AG04450 (cell line): ENCODE measurements around the gene PPP2R2B. TPM values are rescaled to one million over a fixed set of nuclear protein-coding genes. Genes with fewer than 3 reads are reported as not detected.
"Not testable (repeated sequence)": the region's sequence is repeated elsewhere in the genome, so short reads cannot be mapped to it uniquely, and the experiment has no call there.

Experiments used
- CTCF ChIA-PET: fragments of 300-600, 350-600 bp; formaldehyde crosslinking; extraction: SDS; loops from one replicate; lab custom pipeline; 2022; ENCODE audit warnings: antibody characterized with exemption, inconsistent platforms; lab: Charles Lee
- POLR2A ChIA-PET: fragments of 350-600 bp; formaldehyde crosslinking; extraction: SDS; loops from one replicate; lab custom pipeline; 2021; ENCODE audit warnings: antibody characterized with exemption, inconsistent platforms; lab: Yijun Ruan, JAX
- DNase-seq: peaks from one replicate; pipeline ENCODE4 v3.0.0-alpha.2; 2011; ENCODE audit warnings: low read depth, low spot score
- H3K27ac ChIP-seq: one replicate; pipeline ENCODE4 v1.5.1; 2012; ENCODE audit warnings: low read depth, low read length, control low read depth
- H3K27me3 ChIP-seq: one replicate; pipeline ENCODE4 v1.6.0; 2012; ENCODE audit warnings: low read length; ENCODE audit not compliant: control insufficient read depth, insufficient read depth
- H3K4me3 ChIP-seq: 2 replicates; pipeline ENCODE4 v1.5.1; 2011; ENCODE audit warnings: mild to moderate bottlenecking, low read depth, low read length, control low read depth
- H3K9me3 ChIP-seq: 2 replicates; pipeline ENCODE4 v1.5.1; 2012; ENCODE audit warnings: low read length; ENCODE audit not compliant: control insufficient read depth, insufficient read depth
- polyA plus RNA-seq: library from polyadenylated mRNA; depleted of rRNA; stranded (reverse); fragments of >200 nt; gene quantifications from 2 replicates; pipeline ENCODE4 v1.2.3, GENCODE V29; 2011
- TF ChIP-seq, protein P1 (sequence below): IDR thresholded peaks from 2 replicates; pipeline ENCODE4 v1.5.1; 2011; ENCODE audit warnings: low read depth, low read length, control low read depth, inconsistent platforms

PPP2R2B gene
- polyA plus RNA-seq, 1 experiment, result not detected

- TF ChIP-seq, protein P1, sequence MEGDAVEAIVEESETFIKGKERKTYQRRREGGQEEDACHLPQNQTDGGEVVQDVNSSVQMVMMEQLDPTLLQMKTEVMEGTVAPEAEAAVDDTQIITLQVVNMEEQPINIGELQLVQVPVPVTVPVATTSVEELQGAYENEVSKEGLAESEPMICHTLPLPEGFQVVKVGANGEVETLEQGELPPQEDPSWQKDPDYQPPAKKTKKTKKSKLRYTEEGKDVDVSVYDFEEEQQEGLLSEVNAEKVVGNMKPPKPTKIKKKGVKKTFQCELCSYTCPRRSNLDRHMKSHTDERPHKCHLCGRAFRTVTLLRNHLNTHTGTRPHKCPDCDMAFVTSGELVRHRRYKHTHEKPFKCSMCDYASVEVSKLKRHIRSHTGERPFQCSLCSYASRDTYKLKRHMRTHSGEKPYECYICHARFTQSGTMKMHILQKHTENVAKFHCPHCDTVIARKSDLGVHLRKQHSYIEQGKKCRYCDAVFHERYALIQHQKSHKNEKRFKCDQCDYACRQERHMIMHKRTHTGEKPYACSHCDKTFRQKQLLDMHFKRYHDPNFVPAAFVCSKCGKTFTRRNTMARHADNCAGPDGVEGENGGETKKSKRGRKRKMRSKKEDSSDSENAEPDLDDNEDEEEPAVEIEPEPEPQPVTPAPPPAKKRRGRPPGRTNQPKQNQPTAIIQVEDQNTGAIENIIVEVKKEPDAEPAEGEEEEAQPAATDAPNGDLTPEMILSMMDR, result no peak
Observed at GRCh38 chr5:146731909-146732659, 146.5 kb downstream of the PPP2R2B start.

DNA sequence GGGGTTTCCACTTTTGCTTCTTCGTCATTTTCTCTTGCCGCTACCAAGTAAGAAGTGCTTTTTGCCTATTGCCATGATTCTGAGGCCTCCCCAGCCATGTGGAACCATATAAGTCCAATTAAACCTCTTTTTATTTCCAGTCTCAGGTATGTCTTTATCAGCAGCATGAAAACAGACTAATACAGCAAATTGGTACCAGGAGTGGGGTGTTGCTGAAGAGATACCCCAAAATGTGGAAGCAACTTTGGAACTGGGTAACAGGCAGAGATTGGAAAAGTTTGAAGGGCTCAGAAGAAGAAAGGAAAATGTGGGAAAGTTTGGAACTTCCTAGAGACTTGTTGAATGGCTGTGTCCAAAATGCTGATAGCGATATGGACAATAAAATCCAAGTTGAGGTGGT is 149.8 kb downstream of the PPP2R2B start:
- H3K27me3 ChIP-seq, CTCF ChIA-PET, H3K4me3 ChIP-seq, DNase-seq, H3K9me3 ChIP-seq, POLR2A ChIA-PET, H3K27ac ChIP-seq: not testable (repeated sequence)

More at GRCh38 chr5:146731909-146732659, 146.5 kb downstream of the PPP2R2B start:
- peak; percentile 30 for DNase-seq
- no peak overlapping the region for H3K4me3 ChIP-seq
- no peaks in the 10 kb centered on the region; the same call in 1 of the 2 replicates for H3K9me3 ChIP-seq
- ChIA-PET POLR2A (no interaction called here), CTCF (no interaction called here)
- H3K27ac ChIP-seq, result no peak overlapping the region
- no peaks in the 10 kb centered on the region for H3K27me3 ChIP-seq

- TF ChIP-seq, protein P1, result no peak
- ChIA-PET POLR2A (interaction anchor here (0.6 kb wide), 1 partner anchor 10 kb away, joined by 3 read pairs; no protein-coding TSS in a partner anchor), CTCF (interaction anchor here (0.6 kb wide), 2 partner anchors 186 to 815 kb away, joined by 3 read pairs; no protein-coding TSS in a partner anchor)
- H3K27me3 ChIP-seq, result no peaks in the 10 kb centered on the region
- no peaks in the 10 kb centered on the region; the same call in 1 of the 2 replicates for H3K9me3 ChIP-seq
- no peak overlapping the region for H3K4me3 ChIP-seq
- DNase-seq, result no peak
- no peak overlapping the region for H3K27ac ChIP-seq
Observed at GRCh38 chr5:146726891-146727290, 151.7 kb downstream of the PPP2R2B start.

GRCh38 chr5:146726020-146726419 is 152.5 kb downstream of the PPP2R2B start:
- TF ChIP-seq, protein P1, result no peak
- CTCF ChIA-PET, result no interaction called here
- no peak overlapping the region for H3K27ac ChIP-seq
- H3K4me3 ChIP-seq, result no peak overlapping the region
- DNase-seq, result no peak
- no peaks in the 10 kb centered on the region; the same call in 1 of the 2 replicates for H3K9me3 ChIP-seq
- POLR2A ChIA-PET, result no interaction called here
- H3K27me3 ChIP-seq, result no peaks in the 10 kb centered on the region

DNA sequence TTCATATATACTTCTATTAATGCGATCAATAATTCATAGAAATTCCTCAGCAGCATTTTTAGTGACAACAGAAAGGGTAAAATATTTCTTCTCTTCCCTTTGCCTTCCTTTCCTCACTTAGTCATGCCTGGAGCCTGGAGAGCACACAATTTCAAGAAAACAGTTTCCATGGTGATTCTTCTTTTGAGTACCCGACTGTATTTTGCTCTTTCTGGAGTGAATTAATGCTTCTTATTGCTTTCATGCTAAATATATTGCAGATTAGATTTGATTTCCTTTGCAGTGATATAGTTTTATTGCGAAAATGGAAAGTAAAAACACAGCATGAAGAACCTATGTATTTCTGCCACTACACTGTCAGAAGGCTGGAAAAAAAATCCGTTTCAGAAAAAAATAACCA is 153.5 kb downstream of the PPP2R2B start:
- CTCF ChIA-PET, result no interaction called here
- Histone ChIP-seq H3K27me3 (no peaks in the 10 kb centered on the region), H3K27ac (no peak overlapping the region), H3K4me3 (no peak overlapping the region), H3K9me3 (no peaks in the 10 kb centered on the region; the same call in 1 of the 2 replicates)
- DNase-seq, result no peak
- TF ChIP-seq, protein P1, result no peak
- POLR2A ChIA-PET, result no interaction called here
